GM12892 (cell line): ENCODE results near the gene LHFPL6.

ENCODE experiments used
- POLR2A ChIP-seq: IDR thresholded peaks from 2 replicates; pipeline ENCODE4 v1.6.1; 2011; ENCODE audit warnings: low read depth, low read length, control low read depth
- POLR2AphosphoS5 ChIP-seq: IDR thresholded peaks from 2 replicates; pipeline ENCODE4 v1.6.1; 2011; ENCODE audit warnings: low read depth, low read length, control low read depth
- TAF1 ChIP-seq: IDR thresholded peaks from 2 replicates; pipeline ENCODE4 v1.6.1; 2011; ENCODE audit warnings: low read depth, mild to moderate bottlenecking, control low read depth, low read length, borderline replicate concordance

- TF ChIP-seq TAF1: no peak
- no peak for TF ChIP-seq POLR2A
- TF ChIP-seq POLR2AphosphoS5: no peak
Observed at GRCh38 chr13:39552246-39552645, 50.7 kb downstream of the LHFPL6 start.
